GM15510 (cell line): Measurements from ENCODE around the gene ARHGAP6.

ENCODE experiments used
- POLR2A ChIP-seq: IDR thresholded peaks from 3 replicates; pipeline ENCODE4 v1.6.1; 2011; ENCODE audit warnings: borderline replicate concordance; ENCODE audit not compliant: insufficient read length; ENCODE audit errors: extremely low read depth

Gene ARHGAP6

GRCh38 chrX:11407331-11408108 lies 258.2 kb downstream of the ARHGAP6 start:
- TF ChIP-seq POLR2A, result no peak

DNA sequence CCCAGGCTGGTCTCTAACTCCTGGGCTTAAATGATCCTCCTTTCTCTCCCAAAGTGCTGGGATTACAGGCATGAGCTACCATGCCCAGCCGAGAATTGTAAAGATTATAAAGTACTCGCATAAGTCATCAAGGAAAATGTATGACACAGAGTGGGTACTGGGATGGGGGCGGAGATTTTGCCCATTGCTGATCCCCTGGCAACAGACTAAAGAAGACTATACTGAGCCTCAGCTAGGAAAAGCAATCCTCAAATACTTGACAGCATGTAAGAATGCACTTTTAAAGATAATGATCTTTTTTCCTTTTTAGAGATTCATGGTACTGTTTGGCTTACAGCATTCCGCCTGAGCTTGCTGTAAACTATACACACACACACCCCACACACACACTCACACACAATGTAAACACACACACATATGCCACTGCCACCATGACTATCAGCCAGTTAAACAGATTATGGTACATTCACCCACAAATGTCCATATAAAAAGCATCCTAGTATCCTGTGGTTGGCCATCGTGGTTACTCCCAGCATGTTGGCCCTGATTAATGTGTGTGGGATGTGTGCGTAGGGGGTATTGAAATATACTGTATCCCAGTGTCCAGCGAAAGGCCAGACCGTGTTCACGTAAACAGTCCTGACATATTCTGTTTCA lies 259.5 kb downstream of the ARHGAP6 start:
- no peak for TF ChIP-seq POLR2A

DNA sequence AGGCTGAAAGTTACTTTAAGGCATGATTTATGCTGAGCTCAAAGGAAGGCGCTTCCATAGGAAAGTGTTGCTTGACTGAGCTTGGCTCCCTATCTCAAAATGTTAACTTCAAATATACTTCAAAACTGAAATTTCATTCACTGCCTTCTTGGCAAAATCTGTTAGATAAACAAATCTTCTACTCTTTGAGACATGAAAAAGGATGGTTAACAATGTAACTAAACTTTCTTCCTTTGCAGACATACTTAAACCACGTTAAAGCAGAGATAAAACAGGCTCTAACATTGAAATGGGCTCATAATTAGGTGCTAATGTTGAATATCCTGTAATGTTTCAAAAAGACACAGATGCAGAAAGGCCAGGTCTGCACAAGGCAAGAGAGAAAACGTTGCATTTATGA lies 262.1 kb downstream of the ARHGAP6 start:
- no peak for TF ChIP-seq POLR2A

DNA sequence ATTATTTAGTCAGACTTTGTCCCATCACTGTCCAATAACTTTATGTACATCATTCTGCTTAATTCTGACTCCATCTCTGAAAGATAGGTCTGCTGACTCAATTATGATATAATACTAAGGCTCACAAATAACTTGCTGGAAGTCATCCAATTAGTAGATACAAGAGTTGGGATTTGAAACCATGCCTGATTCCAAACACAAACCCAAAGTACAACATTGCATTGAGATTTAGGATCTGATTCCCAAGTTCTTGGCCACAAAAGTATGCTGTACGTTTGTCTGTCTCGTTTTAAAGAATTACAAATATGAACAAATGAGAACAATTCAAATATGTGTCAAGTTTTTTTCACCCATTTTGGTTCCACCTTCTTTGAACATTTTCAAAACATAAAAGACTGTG lies 263.8 kb downstream of the ARHGAP6 start:
- TF ChIP-seq POLR2A, result no peak

DNA sequence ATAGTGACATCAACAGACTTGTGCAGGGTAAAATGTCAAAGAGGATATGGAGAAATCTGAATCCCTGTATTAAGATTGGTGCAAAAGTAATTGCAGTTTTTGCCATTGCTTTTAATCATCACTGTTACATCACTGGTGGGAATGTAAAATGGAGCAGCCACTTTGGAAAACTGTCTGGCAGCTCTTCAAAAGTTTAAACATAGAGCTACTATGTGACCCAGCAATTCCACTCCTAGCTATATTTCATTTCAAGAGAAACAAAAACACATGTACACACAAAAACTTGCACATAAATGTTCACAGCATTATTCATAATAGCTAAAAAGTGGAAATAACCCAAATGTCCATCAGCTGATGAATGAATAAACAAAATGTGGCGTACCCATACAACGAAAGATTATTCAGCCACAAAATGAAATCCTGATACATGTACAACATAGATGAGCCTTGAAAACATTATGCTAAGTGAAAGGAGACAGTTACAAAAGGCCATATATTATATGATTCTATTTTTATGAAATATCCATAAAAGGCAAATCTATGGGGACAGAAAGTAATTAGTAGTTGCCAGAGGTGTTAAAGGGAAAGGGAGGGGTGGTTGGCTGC lies 266.1 kb downstream of the ARHGAP6 start:
- no peak for TF ChIP-seq POLR2A

DNA sequence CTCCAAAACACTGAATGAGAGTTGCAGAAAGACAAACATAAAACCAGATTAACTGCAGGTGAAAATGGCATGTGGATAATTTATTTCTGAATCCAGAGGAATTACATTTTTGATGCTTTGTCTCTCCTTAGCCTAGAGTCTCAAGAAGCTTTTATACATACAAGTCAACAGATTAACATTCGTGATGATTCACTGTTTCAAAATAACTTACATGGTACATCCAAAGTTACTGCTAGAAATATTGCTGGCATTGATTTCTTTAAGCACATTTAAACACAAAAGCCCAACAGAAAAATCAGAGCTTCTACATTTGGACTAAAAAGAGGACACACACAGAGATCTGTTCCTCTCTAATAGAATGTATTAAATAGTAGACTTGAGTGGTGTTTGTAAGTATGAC lies 266.9 kb downstream of the ARHGAP6 start:
- no peak for TF ChIP-seq POLR2A

- no peak for TF ChIP-seq POLR2A
Measured at GRCh38 chrX:11398139-11398538, 267.6 kb downstream of the ARHGAP6 start.

GRCh38 chrX:11397680-11398079 lies 268.0 kb downstream of the ARHGAP6 start:
- no peak for TF ChIP-seq POLR2A

DNA sequence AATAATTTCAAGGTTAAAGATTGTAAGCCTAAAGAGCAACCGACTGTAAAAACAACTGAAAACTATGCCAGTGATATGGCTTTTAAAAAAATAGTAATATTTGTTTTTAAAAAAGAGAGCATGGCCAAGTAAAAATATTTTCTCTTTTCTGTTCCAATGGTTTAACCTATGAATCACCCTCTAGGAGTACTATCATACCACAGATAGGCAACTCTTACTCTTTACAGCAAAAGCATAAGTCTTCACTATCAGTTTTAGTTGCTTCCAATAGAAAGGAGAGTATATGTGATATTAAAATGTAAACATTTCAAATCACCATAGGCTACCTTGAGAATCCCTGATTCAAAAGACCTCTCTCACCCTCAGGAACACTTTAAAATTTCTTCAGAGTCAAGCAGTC lies 269.9 kb downstream of the ARHGAP6 start:
- no peak for TF ChIP-seq POLR2A

- no peak for TF ChIP-seq POLR2A
Measured at GRCh38 chrX:11393949-11394654, 271.6 kb downstream of the ARHGAP6 start.

GRCh38 chrX:11386812-11387211 lies 278.9 kb downstream of the ARHGAP6 start:
- TF ChIP-seq POLR2A, result no peak

- TF ChIP-seq POLR2A, result no peak
Measured at GRCh38 chrX:11386001-11386523, 279.7 kb downstream of the ARHGAP6 start.

- no peak for TF ChIP-seq POLR2A
Measured at GRCh38 chrX:11382930-11383329, 282.8 kb downstream of the ARHGAP6 start.

DNA sequence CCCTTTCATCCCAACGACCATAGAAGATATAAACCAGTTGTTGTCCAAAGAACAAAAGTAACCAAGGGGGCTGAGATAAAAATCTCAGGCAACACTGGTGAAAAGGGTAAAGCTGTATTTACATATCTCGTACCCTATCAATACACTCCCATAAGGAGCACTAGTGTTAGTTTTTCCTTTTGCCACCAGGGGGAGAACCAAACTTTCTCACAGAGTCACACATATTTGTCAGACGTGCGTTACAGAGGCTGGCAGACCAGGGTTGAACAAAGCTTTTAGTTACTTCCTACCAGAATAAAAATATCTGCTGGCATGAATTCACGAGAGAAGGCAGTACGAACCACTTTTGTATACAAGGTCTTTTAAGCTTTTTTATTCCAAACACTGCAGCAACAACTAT lies 284.3 kb downstream of the ARHGAP6 start:
- no peak for TF ChIP-seq POLR2A
